Measurements from ENCODE around the gene SH3RF3. TPM values are rescaled to one million over a fixed set of nuclear protein-coding genes. Genes with fewer than 3 reads are reported as not detected.
A peak's percentile ranks its signal among the peaks of the same experiment; 100 is the strongest.

Gene SH3RF3
- total RNA-seq, 3 donors from 2014 or later (not counting 1 experiment from before 2014, with no cell fraction given) = 0.23 to 0.61 (median 0.34) TPM

GRCh38 chr2:109350526-109350925 is 221.5 kb downstream of the SH3RF3 start:
- no peaks in the 10 kb centered on the region for H3K36me3 ChIP-seq (ENCODE audit: control insufficient read depth, insufficient read depth, low read length)
- H3K4me1 ChIP-seq (ENCODE audit: control insufficient read depth, insufficient read depth, low read length) = peaks cover 40% of the 10 kb centered on the region
- no peaks in the 10 kb centered on the region for H3K9me3 ChIP-seq (ENCODE audit: control insufficient read depth, insufficient read depth, low read length)
- H3K27me3 ChIP-seq (ENCODE audit: control insufficient read depth, insufficient read depth, low read length) = no peaks in the 10 kb centered on the region
- Mint-ChIP-seq H3K4me3 (peak overlapping the region; percentile 70), H3K27ac (peak overlapping the region in 1 of 2 donors; percentile 84), H3K4me1 (peaks cover 29 to 32% of the 10 kb centered on the region in 2 donors), H3K27me3 (ENCODE audit: low read depth in 2 of 2) (no peaks in the 10 kb centered on the region), H3K36me3 (no peaks in the 10 kb centered on the region), H3K9me3 (no peaks in the 10 kb centered on the region)
- no peak overlapping the region for H3K4me3 ChIP-seq (ENCODE audit: low read length)
- ATAC-seq (no peak), DNase-seq (no peak)
- intact Hi-C loops (cut with micrococcal nuclease) = no loop called here
- 80% methylated on average over 8 of the region's 8 CpGs for WGBS (ENCODE audit: insufficient coverage)
- H3K27ac ChIP-seq (ENCODE audit: low read length) = no peak overlapping the region
- no peak for TF ChIP-seq CTCF (IDR thresholded peaks at IDR 0.05)

GRCh38 chr2:109351164-109351756 is 222.3 kb downstream of the SH3RF3 start:
- Mint-ChIP-seq H3K9me3 (no peaks in the 10 kb centered on the region), H3K27ac (no peak overlapping the region), H3K27me3 (ENCODE audit: low read depth in 2 of 2) (no peaks in the 10 kb centered on the region), H3K36me3 (no peaks in the 10 kb centered on the region), H3K4me1 (peaks cover 29 to 32% of the 10 kb centered on the region in 2 donors), H3K4me3 (no peak overlapping the region)
- ATAC-seq (no peak), DNase-seq (peak in 1 of 2 donors; percentile 19)
- H3K4me1 ChIP-seq (ENCODE audit: control insufficient read depth, insufficient read depth, low read length) = peaks cover 40% of the 10 kb centered on the region
- H3K27ac ChIP-seq (ENCODE audit: low read length) = no peak overlapping the region
- no peaks in the 10 kb centered on the region for H3K9me3 ChIP-seq (ENCODE audit: control insufficient read depth, insufficient read depth, low read length)
- no peaks in the 10 kb centered on the region for H3K27me3 ChIP-seq (ENCODE audit: control insufficient read depth, insufficient read depth, low read length)
- no peak overlapping the region for H3K4me3 ChIP-seq (ENCODE audit: low read length)
- H3K36me3 ChIP-seq (ENCODE audit: control insufficient read depth, insufficient read depth, low read length) = no peaks in the 10 kb centered on the region
- TF ChIP-seq CTCF (IDR thresholded peaks at IDR 0.05) = no peak
- intact Hi-C loops (cut with micrococcal nuclease) = no loop called here
- WGBS (ENCODE audit: insufficient coverage) = 68% methylated on average over 9 of the region's 9 CpGs

GRCh38 chr2:109352056-109352897 is 223.3 kb downstream of the SH3RF3 start:
- H3K27me3 Mint-ChIP-seq (ENCODE audit: low read depth in 2 of 2) = no peaks in the 10 kb centered on the region
- H3K4me1 Mint-ChIP-seq = peaks cover 29 to 32% of the 10 kb centered on the region in 2 donors
- intact Hi-C loops (cut with micrococcal nuclease) = no loop called here
- no peak for TF ChIP-seq CTCF (IDR thresholded peaks at IDR 0.05)
- Histone ChIP-seq H3K4me3 (ENCODE audit: low read length) (no peak overlapping the region), H3K9me3 (ENCODE audit: control insufficient read depth, insufficient read depth, low read length) (no peaks in the 10 kb centered on the region), H3K27ac (ENCODE audit: low read length) (no peak overlapping the region), H3K27me3 (ENCODE audit: control insufficient read depth, insufficient read depth, low read length) (no peaks in the 10 kb centered on the region), H3K36me3 (ENCODE audit: control insufficient read depth, insufficient read depth, low read length) (no peaks in the 10 kb centered on the region), H3K4me1 (ENCODE audit: control insufficient read depth, insufficient read depth, low read length) (peaks cover 40% of the 10 kb centered on the region)
- ATAC-seq = no peak
- H3K4me3 Mint-ChIP-seq = no peak overlapping the region
- DNase-seq = no peak
- WGBS (ENCODE audit: insufficient coverage) = 62% methylated on average over 20 of the region's 20 CpGs
- no peak overlapping the region for H3K27ac Mint-ChIP-seq
- no peaks in the 10 kb centered on the region for H3K36me3 Mint-ChIP-seq
- no peaks in the 10 kb centered on the region for H3K9me3 Mint-ChIP-seq
